Measurements from ENCODE around the gene MYO5A. TPM values are rescaled to one million over a fixed set of nuclear protein-coding genes. Genes with fewer than 3 reads are reported as not detected.

The MYO5A gene
- total RNA-seq, 1 experiment from 2014 or later, result 17.6 TPM

- intact Hi-C loops (cut with micrococcal nuclease), result no loop called here
- no peak overlapping the region for H2AFZ ChIP-seq (ENCODE audit: low read depth, low read length, poor library complexity, severe bottlenecking)
- no peak overlapping the region for H3K27ac ChIP-seq (ENCODE audit: low read depth, low read length)
- POLR2A ChIA-PET, result no interaction called here
- no peak overlapping the region for H3K9ac ChIP-seq (ENCODE audit: low read length)
- H3K4me2 ChIP-seq (ENCODE audit: low read length), result no peak overlapping the region
- no peaks in the 10 kb centered on the region; a peak in 1 of 4 replicates for H3K36me3 ChIP-seq (ENCODE audit: control insufficient read depth in 1 of 2, insufficient read depth in 2 of 2, low read length in 2 of 2)
- no peaks in the 10 kb centered on the region for H3K9me2 ChIP-seq (ENCODE audit: insufficient read depth)
- RAD21 ChIA-PET (ENCODE audit: low non-redundant PET in 1 of 2, low total read pairs in 2 of 2, uncharacterized antibody in 2 of 2, unreplicated experiment in 2 of 2), result interaction anchor here in 1 of 2 experiments (0.6 kb wide), 1 partner anchor 51 kb away, joined by 3 read pairs; no protein-coding TSS in a partner anchor
- no peaks in the 10 kb centered on the region; a peak in 1 of 4 replicates for H3K4me1 ChIP-seq (ENCODE audit: control insufficient read depth in 1 of 2, insufficient read depth in 2 of 2, low read length in 2 of 2)
- no TSS peak for BruUV-seq (replicated peaks)
- H3K9me3 ChIP-seq (ENCODE audit: control insufficient read depth in 1 of 2, insufficient read depth in 1 of 2, low read depth in 1 of 2, low read length in 2 of 2), result no peaks in the 10 kb centered on the region
- CTCF ChIA-PET, result no interaction called here
- no peaks in the 10 kb centered on the region for H3K27me3 ChIP-seq (ENCODE audit: insufficient read depth, low read length)
- no peak overlapping the region for H3K4me3 ChIP-seq (replicated peaks in 1 of 2; ENCODE audit: low read depth in 1 of 2, low read length in 2 of 2)
- no peaks in the 10 kb centered on the region for H4K20me1 ChIP-seq (ENCODE audit: insufficient read depth)
- no peak for ATAC-seq
- no peak for DNase-seq (ENCODE audit: low read depth, low spot score)
- no peak for TF ChIP-seq EZH2 (IDR thresholded peaks at IDR 0.05)
- no peak for TF ChIP-seq ZNF274 (IDR thresholded peaks at IDR 0.05; ENCODE audit: low read depth, low read length)
- no peak for TF ChIP-seq ELF1 (IDR thresholded peaks at IDR 0.05; ENCODE audit: borderline replicate concordance, low read depth)
- TF ChIP-seq EGR1 (IDR thresholded peaks at IDR 0.05; ENCODE audit: low read depth), result no peak
- H3K79me2 ChIP-seq (ENCODE audit: insufficient read depth, low read length), result no peaks in the 10 kb centered on the region
Measured at GRCh38 chr15:52361494-52361893, 167.2 kb downstream of the MYO5A start.

- intact Hi-C loops (cut with micrococcal nuclease), result no loop called here
- Histone ChIP-seq H3K9me3 (ENCODE audit: control insufficient read depth in 1 of 2, insufficient read depth in 1 of 2, low read depth in 1 of 2, low read length in 2 of 2) (no peaks in the 10 kb centered on the region), H3K27ac (ENCODE audit: low read depth, low read length) (no peak overlapping the region), H3K4me2 (ENCODE audit: low read length) (no peak overlapping the region), H4K20me1 (ENCODE audit: insufficient read depth) (no peaks in the 10 kb centered on the region), H3K36me3 (ENCODE audit: control insufficient read depth in 1 of 2, insufficient read depth in 2 of 2, low read length in 2 of 2) (no peaks in the 10 kb centered on the region; a peak in 1 of 4 replicates), H3K79me2 (ENCODE audit: insufficient read depth, low read length) (no peaks in the 10 kb centered on the region), H2AFZ (ENCODE audit: low read depth, low read length, poor library complexity, severe bottlenecking) (no peak overlapping the region), H3K9ac (ENCODE audit: low read length) (no peak overlapping the region), H3K4me3 (replicated peaks in 1 of 2; ENCODE audit: low read depth in 1 of 2, low read length in 2 of 2) (no peak overlapping the region), H3K27me3 (ENCODE audit: insufficient read depth, low read length) (no peaks in the 10 kb centered on the region), H3K4me1 (ENCODE audit: control insufficient read depth in 1 of 2, insufficient read depth in 2 of 2, low read length in 2 of 2) (no peaks in the 10 kb centered on the region; a peak in 1 of 4 replicates), H3K9me2 (ENCODE audit: insufficient read depth) (no peaks in the 10 kb centered on the region)
- TF ChIP-seq POLR2AphosphoS5 (IDR thresholded peaks at IDR 0.05; ENCODE audit: low read depth, low read length), result no peak
- no peak for TF ChIP-seq EGR1 (IDR thresholded peaks at IDR 0.05; ENCODE audit: low read depth)
- no peak for TF ChIP-seq MAX (IDR thresholded peaks at IDR 0.05)
- TF ChIP-seq TCF7L2 (IDR thresholded peaks at IDR 0.05; ENCODE audit: borderline replicate concordance, extremely low read depth, insufficient read depth, insufficient read length), result no peak
- TF ChIP-seq EZH2phosphoT487 (IDR thresholded peaks at IDR 0.05; ENCODE audit: borderline replicate concordance), result no peak
- TF ChIP-seq ZNF274 (IDR thresholded peaks at IDR 0.05; ENCODE audit: low read depth, low read length), result no peak
- no peak for TF ChIP-seq RAD21 (IDR thresholded peaks at IDR 0.05; ENCODE audit: low read depth)
- TF ChIP-seq, protein P1, sequence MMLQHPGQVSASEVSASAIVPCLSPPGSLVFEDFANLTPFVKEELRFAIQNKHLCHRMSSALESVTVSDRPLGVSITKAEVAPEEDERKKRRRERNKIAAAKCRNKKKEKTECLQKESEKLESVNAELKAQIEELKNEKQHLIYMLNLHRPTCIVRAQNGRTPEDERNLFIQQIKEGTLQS (IDR thresholded peaks at IDR 0.05), result no peak
- TF ChIP-seq SP1 (IDR thresholded peaks at IDR 0.05; ENCODE audit: low read depth), result no peak
- TF ChIP-seq POLR2A (IDR thresholded peaks at IDR 0.05; ENCODE audit: borderline replicate concordance, extremely low read depth, insufficient read depth, insufficient read length), result no peak
- no peak for TF ChIP-seq JUND (IDR thresholded peaks at IDR 0.05)
- TF ChIP-seq ZFX (IDR thresholded peaks at IDR 0.05), result no peak
- no peak for TF ChIP-seq FOSL1 (IDR thresholded peaks at IDR 0.05; ENCODE audit: low read depth)
- TF ChIP-seq CEBPB (IDR thresholded peaks at IDR 0.05; ENCODE audit: low read depth), result no peak
- no TSS peak for BruUV-seq (replicated peaks)
- ChIA-PET POLR2A (no interaction called here), CTCF (no interaction called here), RAD21 (ENCODE audit: low non-redundant PET in 1 of 2, low total read pairs in 2 of 2, uncharacterized antibody in 2 of 2, unreplicated experiment in 2 of 2) (interaction anchor here in 1 of 2 experiments (0.6 kb wide), 1 partner anchor 52 kb away, joined by 3 read pairs; no protein-coding TSS in a partner anchor)
- DNase-seq (ENCODE audit: low read depth, low spot score), result no peak
- no peak for ATAC-seq
Measured at GRCh38 chr15:52360229-52361203, 168.2 kb downstream of the MYO5A start.

All from HCT116 (cell line).